Measurements from ENCODE around the gene EPB42.

DNA sequence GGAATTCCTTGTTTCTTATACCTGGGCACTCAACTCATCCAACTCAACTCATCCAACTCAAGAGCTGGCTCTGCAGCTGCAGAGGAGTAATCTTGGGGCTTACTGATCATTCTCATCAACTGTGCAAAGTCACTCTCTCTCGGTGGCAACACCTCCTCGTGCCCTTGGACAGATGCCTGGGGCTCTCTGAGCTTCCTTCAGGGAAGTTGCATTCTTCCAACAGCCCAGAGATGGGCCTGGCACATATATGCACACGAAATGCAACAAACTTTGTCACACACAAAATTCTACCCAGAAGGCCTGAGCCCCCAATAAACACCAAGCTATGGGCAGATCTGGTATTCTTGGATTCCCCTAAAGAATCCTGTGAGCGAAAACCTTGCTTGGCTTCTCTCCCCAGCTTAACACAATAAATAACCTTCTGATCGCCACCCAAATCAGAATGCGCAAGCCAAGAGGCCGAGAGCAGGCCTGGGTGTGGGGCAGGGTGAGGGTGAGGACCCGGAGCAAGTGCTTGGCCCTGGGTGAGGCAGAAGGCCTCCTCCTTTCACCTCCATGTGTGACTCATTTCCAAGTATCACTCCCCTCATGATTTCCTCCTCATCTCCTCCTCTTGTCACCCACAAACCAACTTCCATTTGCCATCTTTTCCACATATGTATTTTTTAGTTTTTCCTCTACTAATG is 30.5 kb upstream of the EPB42 start:
- TF ChIP-seq, protein P1, sequence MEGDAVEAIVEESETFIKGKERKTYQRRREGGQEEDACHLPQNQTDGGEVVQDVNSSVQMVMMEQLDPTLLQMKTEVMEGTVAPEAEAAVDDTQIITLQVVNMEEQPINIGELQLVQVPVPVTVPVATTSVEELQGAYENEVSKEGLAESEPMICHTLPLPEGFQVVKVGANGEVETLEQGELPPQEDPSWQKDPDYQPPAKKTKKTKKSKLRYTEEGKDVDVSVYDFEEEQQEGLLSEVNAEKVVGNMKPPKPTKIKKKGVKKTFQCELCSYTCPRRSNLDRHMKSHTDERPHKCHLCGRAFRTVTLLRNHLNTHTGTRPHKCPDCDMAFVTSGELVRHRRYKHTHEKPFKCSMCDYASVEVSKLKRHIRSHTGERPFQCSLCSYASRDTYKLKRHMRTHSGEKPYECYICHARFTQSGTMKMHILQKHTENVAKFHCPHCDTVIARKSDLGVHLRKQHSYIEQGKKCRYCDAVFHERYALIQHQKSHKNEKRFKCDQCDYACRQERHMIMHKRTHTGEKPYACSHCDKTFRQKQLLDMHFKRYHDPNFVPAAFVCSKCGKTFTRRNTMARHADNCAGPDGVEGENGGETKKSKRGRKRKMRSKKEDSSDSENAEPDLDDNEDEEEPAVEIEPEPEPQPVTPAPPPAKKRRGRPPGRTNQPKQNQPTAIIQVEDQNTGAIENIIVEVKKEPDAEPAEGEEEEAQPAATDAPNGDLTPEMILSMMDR (conservative IDR thresholded peaks at IDR 0.05) = no peak
- no peak for TF ChIP-seq ZFX (IDR thresholded peaks at IDR 0.05)

Data from C4-2B (cell line).